Measurements from ENCODE around the gene ANGEL1. TPM values are rescaled to one million over a fixed set of nuclear protein-coding genes. Genes with fewer than 3 reads are reported as not detected.

Gene ANGEL1
- total and polyA plus RNA-seq, 9 donors = 8.5 to 24.1 (median 14.7) TPM

DNA sequence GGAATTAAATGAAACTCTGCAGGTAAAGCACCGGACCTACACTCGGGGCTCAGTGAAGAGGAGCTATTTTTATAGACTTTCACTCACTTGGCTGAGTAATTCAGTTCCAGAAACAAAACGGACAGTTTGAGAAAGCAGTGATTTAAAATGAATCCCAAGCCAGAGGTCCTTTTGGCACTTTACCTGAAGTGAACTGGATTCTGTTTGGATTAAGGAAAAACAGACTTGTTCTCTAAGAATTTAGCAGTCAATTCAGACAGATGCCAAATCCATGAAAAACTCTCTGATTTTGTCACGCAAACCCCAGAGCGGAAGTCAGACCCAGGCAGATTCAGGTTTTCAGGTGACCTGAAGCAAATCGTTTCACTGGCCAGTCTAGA is 56.3 kb downstream of the ANGEL1 start:
- DNase-seq = peak; percentile 77
- peak overlapping the region; percentile 14 for H3K27ac ChIP-seq (ENCODE audit: low read length)
- H3K36me3 ChIP-seq (ENCODE audit: control insufficient read depth, insufficient read depth, low read length) = no peaks in the 10 kb centered on the region
- no peak overlapping the region for H3K4me3 ChIP-seq (ENCODE audit: low read length)
- 36% methylated on average over 5 of the region's 6 CpGs for WGBS (ENCODE audit: insufficient coverage)
- H3K9me3 ChIP-seq (replicated peaks; ENCODE audit: control insufficient read depth, low read depth, low read length) = no peaks in the 10 kb centered on the region
- no peaks in the 10 kb centered on the region for H3K27me3 ChIP-seq (ENCODE audit: control insufficient read depth, insufficient read depth, low read length)
- H3K4me1 ChIP-seq (ENCODE audit: control insufficient read depth, insufficient read depth, low read length) = peaks cover 34% of the 10 kb centered on the region

DNA sequence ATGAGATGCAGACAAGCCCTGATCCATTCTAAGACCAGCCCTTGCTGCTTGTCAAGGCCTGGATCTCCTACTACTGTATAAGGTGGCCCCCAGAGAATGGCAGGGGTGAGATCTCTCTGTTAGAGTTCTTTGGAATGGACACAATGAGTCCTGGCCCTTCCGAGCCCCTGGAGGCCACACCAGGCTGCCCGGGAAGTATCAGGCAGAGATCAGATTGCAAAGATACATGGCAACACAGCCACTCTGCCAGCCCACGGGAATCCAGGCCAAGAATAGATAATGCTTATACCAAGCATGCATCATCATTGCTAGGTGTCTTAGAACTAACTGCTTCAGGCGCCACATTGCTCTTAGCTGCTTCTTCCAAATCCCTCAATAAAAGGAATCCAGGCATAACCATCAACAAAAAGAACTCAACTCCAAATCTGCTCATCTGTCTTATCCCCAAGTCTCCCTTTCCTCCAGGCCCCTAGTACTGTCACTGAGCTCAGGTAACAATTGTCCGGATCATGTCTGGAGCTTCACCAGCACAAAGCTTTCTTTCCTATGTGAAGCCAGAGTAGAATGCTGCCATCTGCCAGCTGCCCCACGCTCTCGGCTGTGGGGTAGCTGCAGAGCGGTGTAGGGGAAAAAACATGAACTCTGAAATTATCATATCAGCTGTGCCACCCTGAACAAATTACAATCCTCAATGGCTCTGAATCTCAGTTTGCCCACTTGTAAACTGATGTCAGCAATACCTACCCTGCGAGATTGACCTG is 56.9 kb downstream of the ANGEL1 start:
- H3K27me3 ChIP-seq (ENCODE audit: control insufficient read depth, insufficient read depth, low read length) = no peaks in the 10 kb centered on the region
- peak; percentile 54 for DNase-seq
- no peaks in the 10 kb centered on the region for H3K36me3 ChIP-seq (ENCODE audit: control insufficient read depth, insufficient read depth, low read length)
- peaks cover 31% of the 10 kb centered on the region for H3K4me1 ChIP-seq (ENCODE audit: control insufficient read depth, insufficient read depth, low read length)
- H3K9me3 ChIP-seq (replicated peaks; ENCODE audit: control insufficient read depth, low read depth, low read length) = no peaks in the 10 kb centered on the region
- 35% methylated on average over 6 of the region's 9 CpGs for WGBS (ENCODE audit: insufficient coverage)
- H3K27ac ChIP-seq (ENCODE audit: low read length) = peak overlapping the region; percentile 64
- no peak overlapping the region for H3K4me3 ChIP-seq (ENCODE audit: low read length)

DNA sequence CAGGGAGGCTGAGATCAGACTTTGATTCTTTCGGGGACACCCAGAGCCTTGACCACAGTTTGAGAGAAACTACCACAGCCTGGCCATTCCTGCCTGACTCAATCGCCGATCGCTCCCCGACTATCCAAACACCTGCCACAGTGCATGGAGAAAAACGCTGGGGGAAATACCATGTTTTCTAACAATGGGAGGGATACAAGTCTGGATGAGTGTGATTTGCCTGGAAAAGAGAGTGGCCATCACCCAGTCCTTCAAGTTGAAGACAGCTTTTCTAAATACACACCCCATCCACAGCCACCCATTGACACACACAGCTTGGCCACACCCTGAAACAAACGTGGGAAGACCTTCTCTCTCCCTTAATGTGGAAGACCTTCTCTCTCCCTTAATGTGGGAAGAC is 58.1 kb downstream of the ANGEL1 start:
- H3K36me3 ChIP-seq (ENCODE audit: control insufficient read depth, insufficient read depth, low read length) = no peaks in the 10 kb centered on the region
- WGBS (ENCODE audit: insufficient coverage) = 69% methylated on average over 3 of the region's 7 CpGs
- no peak overlapping the region for H3K4me3 ChIP-seq (ENCODE audit: low read length)
- no peaks in the 10 kb centered on the region for H3K9me3 ChIP-seq (replicated peaks; ENCODE audit: control insufficient read depth, low read depth, low read length)
- peaks cover 24% of the 10 kb centered on the region for H3K4me1 ChIP-seq (ENCODE audit: control insufficient read depth, insufficient read depth, low read length)
- no peak for DNase-seq
- no peaks in the 10 kb centered on the region for H3K27me3 ChIP-seq (ENCODE audit: control insufficient read depth, insufficient read depth, low read length)
- H3K27ac ChIP-seq (ENCODE audit: low read length) = no peak overlapping the region

DNA sequence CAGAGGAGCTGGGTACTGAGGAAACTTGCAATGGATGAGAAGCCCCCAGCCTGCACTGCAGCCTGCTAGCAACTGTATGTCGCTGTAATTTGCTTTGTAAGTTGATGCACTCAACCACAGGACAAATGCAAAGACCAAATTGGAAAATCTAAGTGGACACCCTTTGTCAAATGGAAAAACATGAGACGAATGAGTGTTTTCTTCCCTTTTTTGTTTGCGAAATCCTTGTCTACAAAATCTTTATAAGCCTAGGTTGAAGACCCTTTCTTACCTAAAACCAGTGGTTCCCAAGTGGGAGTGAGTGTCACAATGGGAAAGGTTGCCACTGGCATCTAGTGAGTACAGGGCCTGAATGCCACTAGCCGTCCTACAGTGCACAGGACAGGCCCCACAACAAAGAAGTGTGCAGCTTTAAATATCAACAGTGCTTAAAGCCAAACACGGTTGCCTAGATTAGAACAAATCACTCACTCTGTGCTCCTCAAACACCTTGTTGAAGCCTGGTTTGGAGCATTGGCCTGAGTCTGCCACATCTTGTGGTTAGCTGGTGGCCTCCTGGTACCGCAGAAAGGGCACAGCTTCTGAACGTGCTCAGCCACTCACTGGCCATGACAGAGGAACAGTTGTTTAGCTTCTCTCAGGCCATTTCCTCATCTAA is 59.0 kb downstream of the ANGEL1 start:
- 88% methylated on average over 5 of the region's 7 CpGs for WGBS (ENCODE audit: insufficient coverage)
- no peak overlapping the region for H3K27ac ChIP-seq (ENCODE audit: low read length)
- DNase-seq = peak; percentile 1
- no peaks in the 10 kb centered on the region for H3K27me3 ChIP-seq (ENCODE audit: control insufficient read depth, insufficient read depth, low read length)
- no peaks in the 10 kb centered on the region for H3K9me3 ChIP-seq (replicated peaks; ENCODE audit: control insufficient read depth, low read depth, low read length)
- H3K4me1 ChIP-seq (ENCODE audit: control insufficient read depth, insufficient read depth, low read length) = peaks cover 24% of the 10 kb centered on the region
- H3K36me3 ChIP-seq (ENCODE audit: control insufficient read depth, insufficient read depth, low read length) = no peaks in the 10 kb centered on the region
- no peak overlapping the region for H3K4me3 ChIP-seq (ENCODE audit: low read length)

DNA sequence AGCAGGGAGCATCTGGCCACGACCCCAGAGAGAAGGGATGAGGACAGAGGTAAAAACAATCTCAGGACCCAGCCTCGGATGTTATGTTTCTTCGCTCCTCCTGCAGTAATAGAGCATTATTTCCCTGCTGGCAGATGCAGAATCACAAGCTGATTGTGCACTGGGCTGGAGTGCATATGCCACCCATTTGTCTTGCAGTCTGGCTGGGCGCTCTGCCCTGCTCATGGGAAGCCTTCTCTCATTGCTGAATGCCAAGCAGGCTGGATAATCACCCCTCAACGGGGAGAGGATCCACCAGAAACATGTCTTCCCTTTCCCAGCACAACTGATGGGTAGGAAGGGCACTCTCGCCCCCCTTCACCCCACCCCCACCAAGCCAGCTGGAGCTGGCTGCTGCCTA is 59.9 kb downstream of the ANGEL1 start:
- H3K27ac ChIP-seq (ENCODE audit: low read length) = no peak overlapping the region
- 59% methylated on average over 4 of the region's 6 CpGs for WGBS (ENCODE audit: insufficient coverage)
- no peaks in the 10 kb centered on the region for H3K27me3 ChIP-seq (ENCODE audit: control insufficient read depth, insufficient read depth, low read length)
- no peaks in the 10 kb centered on the region for H3K36me3 ChIP-seq (ENCODE audit: control insufficient read depth, insufficient read depth, low read length)
- no peaks in the 10 kb centered on the region for H3K9me3 ChIP-seq (replicated peaks; ENCODE audit: control insufficient read depth, low read depth, low read length)
- no peak for DNase-seq
- peaks cover 24% of the 10 kb centered on the region for H3K4me1 ChIP-seq (ENCODE audit: control insufficient read depth, insufficient read depth, low read length)
- H3K4me3 ChIP-seq (ENCODE audit: low read length) = no peak overlapping the region

DNA sequence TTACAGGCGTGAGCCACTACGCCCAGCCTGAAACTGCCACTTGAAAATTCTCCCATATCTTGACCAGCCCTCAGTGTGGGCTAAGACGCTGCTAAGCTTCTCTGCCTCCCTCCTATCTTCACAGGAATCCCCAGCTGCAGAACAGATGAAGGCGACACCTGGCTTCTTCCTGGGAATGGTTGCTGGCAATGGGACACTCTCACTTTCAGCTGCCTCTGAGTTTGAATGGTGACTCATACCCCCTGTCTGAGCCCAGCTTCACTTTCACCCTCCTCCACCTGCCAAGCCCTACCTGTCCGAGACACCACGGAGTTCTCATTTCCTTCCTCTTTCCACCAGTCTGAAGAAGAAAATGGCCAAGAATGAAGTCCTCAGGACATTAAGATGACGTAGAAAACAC is 69.7 kb downstream of the ANGEL1 start:
- no peaks in the 10 kb centered on the region for H3K36me3 ChIP-seq (ENCODE audit: control insufficient read depth, insufficient read depth, low read length)
- no peak overlapping the region for H3K4me3 ChIP-seq (ENCODE audit: low read length)
- no peak overlapping the region for H3K27ac ChIP-seq (ENCODE audit: low read length)
- peak; percentile 30 for DNase-seq
- H3K27me3 ChIP-seq (ENCODE audit: control insufficient read depth, insufficient read depth, low read length) = no peaks in the 10 kb centered on the region
- H3K9me3 ChIP-seq (replicated peaks; ENCODE audit: control insufficient read depth, low read depth, low read length) = peaks cover 23% of the 10 kb centered on the region
- H3K4me1 ChIP-seq (ENCODE audit: control insufficient read depth, insufficient read depth, low read length) = no peaks in the 10 kb centered on the region
- WGBS (ENCODE audit: insufficient coverage) = 96% methylated on average over 4 of the region's 7 CpGs

DNA sequence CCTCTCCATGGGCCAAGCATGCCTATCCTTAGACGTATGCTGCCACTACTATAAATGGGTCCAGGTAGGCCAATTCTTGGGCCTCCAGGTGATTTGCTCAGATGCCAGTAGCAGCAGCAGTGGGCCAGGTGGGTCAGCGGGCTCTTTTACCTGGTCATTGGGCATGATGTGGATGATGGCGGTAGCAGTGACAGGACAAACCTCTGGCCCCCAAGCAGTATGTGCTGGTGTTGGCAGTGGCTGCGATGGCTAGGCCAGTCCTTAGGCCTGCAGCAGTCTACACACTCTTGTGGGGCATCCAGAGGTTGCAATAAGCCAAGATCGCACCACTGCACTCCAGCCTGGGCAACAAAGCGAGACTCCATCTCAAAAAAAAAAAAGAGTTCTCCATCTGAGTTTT is 70.5 kb downstream of the ANGEL1 start:
- WGBS (ENCODE audit: insufficient coverage) = 100% methylated on average over 3 of the region's 6 CpGs
- peaks cover 23% of the 10 kb centered on the region for H3K9me3 ChIP-seq (replicated peaks; ENCODE audit: control insufficient read depth, low read depth, low read length)

DNA sequence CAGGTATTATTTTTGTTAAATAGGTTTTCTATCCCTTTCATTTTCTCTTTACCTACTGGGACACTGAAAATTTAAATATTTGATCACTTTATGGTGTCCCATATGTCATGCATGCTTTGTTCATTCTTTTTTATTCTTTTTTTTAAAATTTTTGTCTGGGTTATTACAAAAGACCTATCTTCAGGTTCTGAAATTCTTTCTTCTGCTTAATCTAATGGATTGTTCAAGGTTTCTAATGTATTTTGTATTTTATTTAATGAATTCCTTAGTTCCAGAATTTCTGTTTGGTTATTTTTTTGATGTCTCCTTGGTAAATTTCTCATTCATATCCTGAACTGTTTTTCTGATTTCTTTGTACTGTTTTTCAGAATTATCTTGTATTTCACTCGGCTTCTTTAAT is 71.6 kb downstream of the ANGEL1 start:
- Histone ChIP-seq H3K27ac (ENCODE audit: low read length) (no peak overlapping the region), H3K27me3 (ENCODE audit: control insufficient read depth, insufficient read depth, low read length) (no peaks in the 10 kb centered on the region), H3K4me1 (ENCODE audit: control insufficient read depth, insufficient read depth, low read length) (no peaks in the 10 kb centered on the region), H3K9me3 (replicated peaks; ENCODE audit: control insufficient read depth, low read depth, low read length) (peaks cover 23% of the 10 kb centered on the region), H3K36me3 (ENCODE audit: control insufficient read depth, insufficient read depth, low read length) (no peaks in the 10 kb centered on the region), H3K4me3 (ENCODE audit: low read length) (no peak overlapping the region)
- WGBS (ENCODE audit: insufficient coverage) = no CpG with 5 or more reads among the region's 1 CpG
- no peak for DNase-seq

More for the DNA sequence above, 70.5 kb downstream of the ANGEL1 start:
- Histone ChIP-seq H3K27me3 (ENCODE audit: control insufficient read depth, insufficient read depth, low read length) (no peaks in the 10 kb centered on the region), H3K4me1 (ENCODE audit: control insufficient read depth, insufficient read depth, low read length) (no peaks in the 10 kb centered on the region), H3K27ac (ENCODE audit: low read length) (no peak overlapping the region), H3K4me3 (ENCODE audit: low read length) (no peak overlapping the region), H3K36me3 (ENCODE audit: control insufficient read depth, insufficient read depth, low read length) (no peaks in the 10 kb centered on the region)
- no peak for DNase-seq

Other genes with a start within 250 kb of the ANGEL1 start
- gene VASH1, start 51.4 kb downstream of the ANGEL1 start, total RNA-seq = 18.6 TPM
- 10 to 100 TPM; 46.1 to 61.2 (median 56.3) TPM for gene VASH1, start 51.4 kb downstream of the ANGEL1 start, polyA plus RNA-seq (ENCODE audit: insufficient read depth in 1 of 8, insufficient read length in 8 of 8, low replicate concordance in 1 of 8)
- not detected for gene LRRC74A, start 13.5 kb upstream of the ANGEL1 start, total RNA-seq
- gene LRRC74A, start 13.5 kb upstream of the ANGEL1 start, polyA plus RNA-seq (ENCODE audit: insufficient read depth in 1 of 8, insufficient read length in 8 of 8, low replicate concordance in 1 of 8) = under 1 TPM in 3 of 8 donors, not detected in 5; 0.07 to 0.19 (median 0.16) TPM
- 16.8 TPM for gene IRF2BPL, start 215.8 kb upstream of the ANGEL1 start, total RNA-seq
- 10 to 100 TPM; 20.3 to 30.4 (median 25.2) TPM for gene IRF2BPL, start 215.8 kb upstream of the ANGEL1 start, polyA plus RNA-seq (ENCODE audit: insufficient read depth in 1 of 8, insufficient read length in 8 of 8, low replicate concordance in 1 of 8)